Fibroblast of skin of left biceps (primary cell): ENCODE data around the gene OR51T1.
"Not testable (repeated sequence)": the region's sequence is repeated elsewhere in the genome, so short reads cannot be mapped to it uniquely, and the experiment has no call there.

Experiments used
- DNase-seq, 2 experiments: peaks; one replicate each; pipeline ENCODE4 v3.0.0-alpha.2; 2013; ENCODE audit warnings: low read depth in 2 of 2

The OR51T1 gene

GRCh38 chr11:4881860-4882500 is at the start of gene OR51T1:
Gene OR51T1, plus strand, starts transcription at chr11:4881900. Its CDS starts 0 bp downstream, at chr11:4881900.
- peak in 1 of 2 experiments; percentile 6 for DNase-seq

GRCh38 chr11:4839851-4840549 is 41.7 kb upstream of the OR51T1 start:
- no peak for DNase-seq

GRCh38 chr11:4848908-4849532 is 32.7 kb upstream of the OR51T1 start, which contains the start of gene OR51S1:
Gene OR51S1, minus strand, starts transcription at chr11:4849208. Its CDS starts 0 bp downstream, at chr11:4849208.
- DNase-seq: no peak

GRCh38 chr11:4851033-4851432 is 30.7 kb upstream of the OR51T1 start:
- DNase-seq: no peak

GRCh38 chr11:4854286-4854685 is 27.4 kb upstream of the OR51T1 start:
- DNase-seq: not testable (repeated sequence)

GRCh38 chr11:4862447-4863236 is 19.1 kb upstream of the OR51T1 start:
- no peak for DNase-seq

- DNase-seq: no peak
Measured at GRCh38 chr11:4863876-4864275, 17.8 kb upstream of the OR51T1 start.

- DNase-seq: no peak
Measured at GRCh38 chr11:4865855-4866254, 15.8 kb upstream of the OR51T1 start.

- no peak for DNase-seq
Measured at GRCh38 chr11:4881188-4881587, 512 bp upstream of the OR51T1 start.

- no peak for DNase-seq
Measured at GRCh38 chr11:4882543-4882942, 843 bp downstream of the OR51T1 start.

GRCh38 chr11:4884361-4884760 is 2.7 kb downstream of the OR51T1 start:
- DNase-seq: no peak

GRCh38 chr11:4886186-4886585 is 4.5 kb downstream of the OR51T1 start:
- no peak for DNase-seq

GRCh38 chr11:4887591-4887990 is 5.9 kb downstream of the OR51T1 start:
- DNase-seq: no peak

- no peak for DNase-seq
Measured at GRCh38 chr11:4890279-4890678, 8.6 kb downstream of the OR51T1 start.

- peak; percentile 63 to 74 for DNase-seq
Measured at GRCh38 chr11:4891996-4892640, 10.4 kb downstream of the OR51T1 start.

GRCh38 chr11:4903484-4903883 is 21.8 kb downstream of the OR51T1 start, which contains the start of gene OR51A7:
Gene OR51A7, plus strand, starts transcription at chr11:4903783. Its CDS starts 3,587 bp downstream, at chr11:4907370.
- DNase-seq: no peak

GRCh38 chr11:4916581-4916980 is 34.9 kb downstream of the OR51T1 start:
- no peak for DNase-seq

- no peak for DNase-seq
Measured at GRCh38 chr11:4919250-4919649, 37.5 kb downstream of the OR51T1 start, which contains the start of gene OR51G2. Gene OR51G2, minus strand, starts transcription at chr11:4919350. Its CDS starts 3,687 bp downstream, at chr11:4915663.

- DNase-seq: no peak
Measured at GRCh38 chr11:4921796-4922195, 40.1 kb downstream of the OR51T1 start.

- DNase-seq: no peak
Measured at GRCh38 chr11:4922304-4922703, 40.6 kb downstream of the OR51T1 start.

GRCh38 chr11:4924239-4924638 is 42.5 kb downstream of the OR51T1 start, which contains the start of gene OR51G1:
Gene OR51G1, minus strand, starts transcription at chr11:4924339. Its CDS starts 0 bp downstream, at chr11:4924339.
- no peak for DNase-seq
